Neuron (in vitro differentiated cells): Measurements from ENCODE around the gene SHROOM3.

ENCODE experiments used
- H2AFZ ChIP-seq: one replicate; pipeline ENCODE4 v1.6.1; 2013; ENCODE audit warnings: low read depth, mild to moderate bottlenecking, inconsistent platforms, low read length, moderate library complexity
- H3K27me3 ChIP-seq: one replicate; pipeline ENCODE4 v1.6.1; 2013; ENCODE audit warnings: low read length; ENCODE audit not compliant: insufficient read depth
- H3K36me3 ChIP-seq: one replicate; pipeline ENCODE4 v1.6.1; 2013; ENCODE audit warnings: low read length; ENCODE audit not compliant: insufficient read depth
- H3K4me1 ChIP-seq: one replicate; pipeline ENCODE4 v1.6.1; 2013; ENCODE audit warnings: low read length; ENCODE audit not compliant: insufficient read depth
- H3K4me3 ChIP-seq: 2 replicates; pipeline ENCODE4 v1.5.1; 2013; ENCODE audit warnings: mild to moderate bottlenecking, low read length, moderate library complexity
- H3K9me3 ChIP-seq: one replicate; pipeline ENCODE4 v1.6.1; 2013; ENCODE audit warnings: low read length

The SHROOM3 gene

GRCh38 chr4:76677571-76678326 lies 242.7 kb downstream of the SHROOM3 start:
- Histone ChIP-seq H3K4me3 (no peak overlapping the region), H3K27me3 (no peaks in the 10 kb centered on the region), H3K9me3 (no peaks in the 10 kb centered on the region), H3K36me3 (peaks cover 5% of the 10 kb centered on the region), H3K4me1 (peaks cover 9% of the 10 kb centered on the region), H2AFZ (no peak overlapping the region)

GRCh38 chr4:76679691-76680090 lies 244.7 kb downstream of the SHROOM3 start:
- Histone ChIP-seq H3K27me3 (no peaks in the 10 kb centered on the region), H3K4me3 (no peak overlapping the region), H3K4me1 (peaks cover 13% of the 10 kb centered on the region), H2AFZ (no peak overlapping the region), H3K9me3 (no peaks in the 10 kb centered on the region), H3K36me3 (no peaks in the 10 kb centered on the region)

- no peak overlapping the region for H3K4me3 ChIP-seq
- H3K4me1 ChIP-seq, result peaks cover 13% of the 10 kb centered on the region
- no peaks in the 10 kb centered on the region for H3K9me3 ChIP-seq
- H2AFZ ChIP-seq, result no peak overlapping the region
- H3K27me3 ChIP-seq, result no peaks in the 10 kb centered on the region
- H3K36me3 ChIP-seq, result no peaks in the 10 kb centered on the region
These were observed 245.9 kb downstream of the SHROOM3 start for GRCh38 chr4:76680952-76681351.

GRCh38 chr4:76681996-76682395 lies 247.0 kb downstream of the SHROOM3 start:
- H3K9me3 ChIP-seq, result no peaks in the 10 kb centered on the region
- H3K36me3 ChIP-seq, result no peaks in the 10 kb centered on the region
- no peak overlapping the region for H3K4me3 ChIP-seq
- no peak overlapping the region for H2AFZ ChIP-seq
- no peaks in the 10 kb centered on the region for H3K27me3 ChIP-seq
- H3K4me1 ChIP-seq, result peaks cover 13% of the 10 kb centered on the region

GRCh38 chr4:76683144-76683543 lies 248.1 kb downstream of the SHROOM3 start:
- Histone ChIP-seq H3K4me1 (peaks cover 19% of the 10 kb centered on the region), H3K36me3 (no peaks in the 10 kb centered on the region), H3K4me3 (no peak overlapping the region), H3K27me3 (no peaks in the 10 kb centered on the region), H3K9me3 (no peaks in the 10 kb centered on the region), H2AFZ (no peak overlapping the region)

GRCh38 chr4:76687746-76688448 lies 252.9 kb downstream of the SHROOM3 start:
- H3K36me3 ChIP-seq, result peaks cover 5% of the 10 kb centered on the region
- H3K9me3 ChIP-seq, result no peaks in the 10 kb centered on the region
- H3K4me3 ChIP-seq, result no peak overlapping the region
- no peak overlapping the region for H2AFZ ChIP-seq
- H3K27me3 ChIP-seq, result no peaks in the 10 kb centered on the region
- peaks cover 41% of the 10 kb centered on the region for H3K4me1 ChIP-seq

- no peaks in the 10 kb centered on the region for H3K27me3 ChIP-seq
- peak overlapping the region; percentile 93 for H2AFZ ChIP-seq
- peak overlapping the region; percentile 84 for H3K4me3 ChIP-seq
- H3K36me3 ChIP-seq, result peaks cover 6% of the 10 kb centered on the region
- no peaks in the 10 kb centered on the region for H3K9me3 ChIP-seq
- H3K4me1 ChIP-seq, result peaks cover 41% of the 10 kb centered on the region
These were observed 253.7 kb downstream of the SHROOM3 start for GRCh38 chr4:76688619-76689144.

GRCh38 chr4:76689145-76689817 lies 254.3 kb downstream of the SHROOM3 start:
- peaks cover 6% of the 10 kb centered on the region for H3K36me3 ChIP-seq
- peaks cover 41% of the 10 kb centered on the region for H3K4me1 ChIP-seq
- peak overlapping the region; percentile 84 for H3K4me3 ChIP-seq
- H3K27me3 ChIP-seq, result no peaks in the 10 kb centered on the region
- peak overlapping the region; percentile 93 for H2AFZ ChIP-seq
- no peaks in the 10 kb centered on the region for H3K9me3 ChIP-seq

- Histone ChIP-seq H2AFZ (peak overlapping the region; percentile 66), H3K4me1 (peaks cover 51% of the 10 kb centered on the region), H3K9me3 (no peaks in the 10 kb centered on the region), H3K36me3 (peaks cover 6% of the 10 kb centered on the region), H3K4me3 (peak overlapping the region; percentile 84), H3K27me3 (no peaks in the 10 kb centered on the region)
These were observed 255.2 kb downstream of the SHROOM3 start for GRCh38 chr4:76690011-76690905.

- H3K9me3 ChIP-seq, result no peaks in the 10 kb centered on the region
- H2AFZ ChIP-seq, result no peak overlapping the region
- H3K27me3 ChIP-seq, result no peaks in the 10 kb centered on the region
- H3K4me3 ChIP-seq, result peak overlapping the region; percentile 84
- peaks cover 57% of the 10 kb centered on the region for H3K4me1 ChIP-seq
- peaks cover 6% of the 10 kb centered on the region for H3K36me3 ChIP-seq
These were observed 255.9 kb downstream of the SHROOM3 start for GRCh38 chr4:76690906-76691275.

GRCh38 chr4:76691807-76692582 lies 257.0 kb downstream of the SHROOM3 start:
- H3K4me3 ChIP-seq, result peak overlapping the region; percentile 84
- H3K4me1 ChIP-seq, result peaks cover 67% of the 10 kb centered on the region
- no peaks in the 10 kb centered on the region for H3K9me3 ChIP-seq
- H3K27me3 ChIP-seq, result no peaks in the 10 kb centered on the region
- no peak overlapping the region for H2AFZ ChIP-seq
- H3K36me3 ChIP-seq, result peaks cover 6% of the 10 kb centered on the region

- Histone ChIP-seq H3K27me3 (no peaks in the 10 kb centered on the region), H3K4me3 (no peak overlapping the region), H2AFZ (no peak overlapping the region), H3K4me1 (peaks cover 73% of the 10 kb centered on the region), H3K36me3 (peaks cover 6% of the 10 kb centered on the region), H3K9me3 (no peaks in the 10 kb centered on the region)
These were observed 257.7 kb downstream of the SHROOM3 start for GRCh38 chr4:76692761-76693160.
